WTC11 (cell line): ENCODE results near the gene TMEM223.

Source experiments
- ATF3 ChIP-seq: sonication (generic); formaldehyde crosslinking; conservative IDR thresholded peaks from 2 replicates; pipeline ENCODE4 v1.8.1; 2022; ENCODE audit warnings: mild to moderate bottlenecking, missing genetic modification reagents
- ATF6 ChIP-seq: sonication (generic); formaldehyde crosslinking; IDR thresholded peaks from 2 replicates; pipeline ENCODE4 v1.8.1; 2023; ENCODE audit warnings: mild to moderate bottlenecking, missing genetic modification reagents
- CTCF ChIP-seq: fragments of 200-600 bp; IDR thresholded peaks from 2 replicates; pipeline ENCODE4 v1.8.0; 2022; ENCODE audit warnings: antibody characterized with exemption
- HMGXB4 ChIP-seq: sonication (generic); formaldehyde crosslinking; IDR thresholded peaks from 2 replicates; pipeline ENCODE4 v1.8.1; 2023; ENCODE audit warnings: mild to moderate bottlenecking, moderate library complexity, missing genetic modification reagents
- NFYB ChIP-seq: sonication (generic); formaldehyde crosslinking; conservative IDR thresholded peaks from 2 replicates; pipeline ENCODE4 v1.8.0; 2022; ENCODE audit warnings: low read depth, missing genetic modification reagents
- SMAD4 ChIP-seq: sonication (generic); formaldehyde crosslinking; IDR thresholded peaks from 2 replicates; pipeline ENCODE4 v1.8.0; 2022; ENCODE audit warnings: mild to moderate bottlenecking, missing genetic modification reagents
- USF1 ChIP-seq: sonication (generic); formaldehyde crosslinking; IDR thresholded peaks from 2 replicates; pipeline ENCODE4 v1.8.0; 2022; ENCODE audit warnings: mild to moderate bottlenecking, missing genetic modification reagents
- ZNF317 ChIP-seq: sonication (generic); formaldehyde crosslinking; IDR thresholded peaks from 2 replicates; pipeline ENCODE4 v1.8.1; 2023; ENCODE audit warnings: low read depth, mild to moderate bottlenecking, moderate library complexity, missing genetic modification reagents, borderline replicate concordance
- TF ChIP-seq, protein P1 (sequence below): sonication (generic); formaldehyde crosslinking; IDR thresholded peaks from 2 replicates; pipeline ENCODE4 v1.8.1; 2022; ENCODE audit warnings: missing genetic modification reagents, borderline replicate concordance
- TF ChIP-seq, protein P2 (sequence below): sonication (generic); formaldehyde crosslinking; IDR thresholded peaks from 2 replicates; pipeline ENCODE4 v1.8.1; 2022; ENCODE audit warnings: mild to moderate bottlenecking, moderate library complexity, missing genetic modification reagents
- TF ChIP-seq, protein P3 (sequence below): sonication (generic); formaldehyde crosslinking; IDR thresholded peaks from 2 replicates; pipeline ENCODE4 v1.8.1; 2023; ENCODE audit warnings: mild to moderate bottlenecking, missing genetic modification reagents, borderline replicate concordance

- no peak for TF ChIP-seq CTCF
- no peak for TF ChIP-seq USF1 (CRISPR knock-in tag)
- TF ChIP-seq ATF3 = no peak
- no peak for TF ChIP-seq HMGXB4 (CRISPR knock-in tag)
- no peak for TF ChIP-seq ATF6
- TF ChIP-seq, protein P1, sequence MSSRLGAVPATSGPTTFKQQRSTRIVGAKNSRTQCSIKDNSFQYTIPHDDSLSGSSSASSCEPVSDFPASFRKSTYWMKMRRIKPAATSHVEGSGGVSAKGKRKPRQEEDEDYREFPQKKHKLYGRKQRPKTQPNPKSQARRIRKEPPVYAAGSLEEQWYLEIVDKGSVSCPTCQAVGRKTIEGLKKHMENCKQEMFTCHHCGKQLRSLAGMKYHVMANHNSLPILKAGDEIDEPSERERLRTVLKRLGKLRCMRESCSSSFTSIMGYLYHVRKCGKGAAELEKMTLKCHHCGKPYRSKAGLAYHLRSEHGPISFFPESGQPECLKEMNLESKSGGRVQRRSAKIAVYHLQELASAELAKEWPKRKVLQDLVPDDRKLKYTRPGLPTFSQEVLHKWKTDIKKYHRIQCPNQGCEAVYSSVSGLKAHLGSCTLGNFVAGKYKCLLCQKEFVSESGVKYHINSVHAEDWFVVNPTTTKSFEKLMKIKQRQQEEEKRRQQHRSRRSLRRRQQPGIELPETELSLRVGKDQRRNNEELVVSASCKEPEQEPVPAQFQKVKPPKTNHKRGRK (CRISPR knock-in tag) = no peak
- TF ChIP-seq, protein P2, sequence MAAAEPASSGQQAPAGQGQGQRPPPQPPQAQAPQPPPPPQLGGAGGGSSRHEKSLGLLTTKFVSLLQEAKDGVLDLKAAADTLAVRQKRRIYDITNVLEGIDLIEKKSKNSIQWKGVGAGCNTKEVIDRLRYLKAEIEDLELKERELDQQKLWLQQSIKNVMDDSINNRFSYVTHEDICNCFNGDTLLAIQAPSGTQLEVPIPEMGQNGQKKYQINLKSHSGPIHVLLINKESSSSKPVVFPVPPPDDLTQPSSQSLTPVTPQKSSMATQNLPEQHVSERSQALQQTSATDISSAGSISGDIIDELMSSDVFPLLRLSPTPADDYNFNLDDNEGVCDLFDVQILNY = no peak
- TF ChIP-seq NFYB = no peak
- TF ChIP-seq, protein P3, sequence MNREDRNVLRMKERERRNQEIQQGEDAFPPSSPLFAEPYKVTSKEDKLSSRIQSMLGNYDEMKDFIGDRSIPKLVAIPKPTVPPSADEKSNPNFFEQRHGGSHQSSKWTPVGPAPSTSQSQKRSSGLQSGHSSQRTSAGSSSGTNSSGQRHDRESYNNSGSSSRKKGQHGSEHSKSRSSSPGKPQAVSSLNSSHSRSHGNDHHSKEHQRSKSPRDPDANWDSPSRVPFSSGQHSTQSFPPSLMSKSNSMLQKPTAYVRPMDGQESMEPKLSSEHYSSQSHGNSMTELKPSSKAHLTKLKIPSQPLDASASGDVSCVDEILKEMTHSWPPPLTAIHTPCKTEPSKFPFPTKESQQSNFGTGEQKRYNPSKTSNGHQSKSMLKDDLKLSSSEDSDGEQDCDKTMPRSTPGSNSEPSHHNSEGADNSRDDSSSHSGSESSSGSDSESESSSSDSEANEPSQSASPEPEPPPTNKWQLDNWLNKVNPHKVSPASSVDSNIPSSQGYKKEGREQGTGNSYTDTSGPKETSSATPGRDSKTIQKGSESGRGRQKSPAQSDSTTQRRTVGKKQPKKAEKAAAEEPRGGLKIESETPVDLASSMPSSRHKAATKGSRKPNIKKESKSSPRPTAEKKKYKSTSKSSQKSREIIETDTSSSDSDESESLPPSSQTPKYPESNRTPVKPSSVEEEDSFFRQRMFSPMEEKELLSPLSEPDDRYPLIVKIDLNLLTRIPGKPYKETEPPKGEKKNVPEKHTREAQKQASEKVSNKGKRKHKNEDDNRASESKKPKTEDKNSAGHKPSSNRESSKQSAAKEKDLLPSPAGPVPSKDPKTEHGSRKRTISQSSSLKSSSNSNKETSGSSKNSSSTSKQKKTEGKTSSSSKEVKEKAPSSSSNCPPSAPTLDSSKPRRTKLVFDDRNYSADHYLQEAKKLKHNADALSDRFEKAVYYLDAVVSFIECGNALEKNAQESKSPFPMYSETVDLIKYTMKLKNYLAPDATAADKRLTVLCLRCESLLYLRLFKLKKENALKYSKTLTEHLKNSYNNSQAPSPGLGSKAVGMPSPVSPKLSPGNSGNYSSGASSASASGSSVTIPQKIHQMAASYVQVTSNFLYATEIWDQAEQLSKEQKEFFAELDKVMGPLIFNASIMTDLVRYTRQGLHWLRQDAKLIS (CRISPR knock-in tag) = no peak
- no peak for TF ChIP-seq ZNF317 (CRISPR knock-in tag)
- TF ChIP-seq SMAD4 (CRISPR knock-in tag) = no peak
These were observed 31.9 kb upstream of the TMEM223 start for GRCh38 chr11:62823677-62824076.
